ENCODE measurements around the gene PLA2G6. TPM values are rescaled to one million over a fixed set of nuclear protein-coding genes. Genes with fewer than 3 reads are reported as not detected.
"Not testable (repeated sequence)": the region's sequence is repeated elsewhere in the genome, so short reads cannot be mapped to it uniquely, and the experiment has no call there.

PLA2G6 gene
- total RNA-seq, 1 donor from 2014 or later = 52.4 TPM

GRCh38 chr22:38164551-38164918, 17.1 kb downstream of the PLA2G6 start:
- H3K4me1 ChIP-seq = peaks cover 6% of the 10 kb centered on the region
- H3K4me3 ChIP-seq = no peak overlapping the region
- H3K27me3 ChIP-seq = no peaks in the 10 kb centered on the region
- intact Hi-C loops (cut with DNase I) = no loop called here
- no peaks in the 10 kb centered on the region for H3K9me3 ChIP-seq
- TF ChIP-seq CTCF (IDR thresholded peaks at IDR 0.05) = no peak
- ATAC-seq = no peak
- no peaks in the 10 kb centered on the region for H3K36me3 ChIP-seq
- no peak overlapping the region for H3K27ac ChIP-seq
- peak; percentile 43 for DNase-seq

- ATAC-seq = no peak
- peak; percentile 42 for DNase-seq
- Histone ChIP-seq H3K36me3 (no peaks in the 10 kb centered on the region), H3K4me3 (no peak overlapping the region), H3K27ac (no peak overlapping the region), H3K27me3 (no peaks in the 10 kb centered on the region), H3K4me1 (peaks cover 6% of the 10 kb centered on the region), H3K9me3 (no peaks in the 10 kb centered on the region)
- intact Hi-C loops (cut with DNase I) = no loop called here
- TF ChIP-seq CTCF (IDR thresholded peaks at IDR 0.05) = no peak
Observed at GRCh38 chr22:38163844-38164550, 17.6 kb downstream of the PLA2G6 start.

GRCh38 chr22:38162881-38163843, 18.5 kb downstream of the PLA2G6 start:
- no peak for ATAC-seq
- no peaks in the 10 kb centered on the region for H3K36me3 ChIP-seq
- peaks cover 6% of the 10 kb centered on the region for H3K4me1 ChIP-seq
- no peaks in the 10 kb centered on the region for H3K27me3 ChIP-seq
- H3K4me3 ChIP-seq = no peak overlapping the region
- no peaks in the 10 kb centered on the region for H3K9me3 ChIP-seq
- DNase-seq = peak; percentile 39
- no peak overlapping the region for H3K27ac ChIP-seq
- intact Hi-C loops (cut with DNase I) = no loop called here
- TF ChIP-seq CTCF (IDR thresholded peaks at IDR 0.05) = no peak

GRCh38 chr22:38155703-38156102, 25.9 kb downstream of the PLA2G6 start:
- TF ChIP-seq CTCF (IDR thresholded peaks at IDR 0.05) = no peak
- Histone ChIP-seq H3K9me3 (no peaks in the 10 kb centered on the region), H3K36me3 (no peaks in the 10 kb centered on the region), H3K4me1 (no peaks in the 10 kb centered on the region), H3K4me3 (no peak overlapping the region), H3K27ac (no peak overlapping the region), H3K27me3 (no peaks in the 10 kb centered on the region)
- ATAC-seq = no peak
- intact Hi-C loops (cut with DNase I) = no loop called here
- no peak for DNase-seq

GRCh38 chr22:38154563-38154915, 27.1 kb downstream of the PLA2G6 start:
- H3K27ac ChIP-seq = not testable (repeated sequence)

More at GRCh38 chr22:38154563-38154915, 27.1 kb downstream of the PLA2G6 start:
- ATAC-seq; intact Hi-C loops (cut with DNase I); H3K36me3 ChIP-seq; DNase-seq; H3K4me3 ChIP-seq; H3K9me3 ChIP-seq; H3K4me1 ChIP-seq; H3K27me3 ChIP-seq: not testable (repeated sequence)

All from upper lobe of right lung (tissue), 1 donor.